GM19035 (cell line): ENCODE results near the gene BRD1.
"Not testable (repeated sequence)": the region's sequence is repeated elsewhere in the genome, so short reads cannot be mapped to it uniquely, and the experiment has no call there.

Source experiments
- ATAC-seq: cut with Tn5 transposase; IDR thresholded peaks from one replicate; pipeline ENCODE4 v1.9.1; 2021; ENCODE audit not compliant: unreplicated experiment

Gene BRD1

DNA sequence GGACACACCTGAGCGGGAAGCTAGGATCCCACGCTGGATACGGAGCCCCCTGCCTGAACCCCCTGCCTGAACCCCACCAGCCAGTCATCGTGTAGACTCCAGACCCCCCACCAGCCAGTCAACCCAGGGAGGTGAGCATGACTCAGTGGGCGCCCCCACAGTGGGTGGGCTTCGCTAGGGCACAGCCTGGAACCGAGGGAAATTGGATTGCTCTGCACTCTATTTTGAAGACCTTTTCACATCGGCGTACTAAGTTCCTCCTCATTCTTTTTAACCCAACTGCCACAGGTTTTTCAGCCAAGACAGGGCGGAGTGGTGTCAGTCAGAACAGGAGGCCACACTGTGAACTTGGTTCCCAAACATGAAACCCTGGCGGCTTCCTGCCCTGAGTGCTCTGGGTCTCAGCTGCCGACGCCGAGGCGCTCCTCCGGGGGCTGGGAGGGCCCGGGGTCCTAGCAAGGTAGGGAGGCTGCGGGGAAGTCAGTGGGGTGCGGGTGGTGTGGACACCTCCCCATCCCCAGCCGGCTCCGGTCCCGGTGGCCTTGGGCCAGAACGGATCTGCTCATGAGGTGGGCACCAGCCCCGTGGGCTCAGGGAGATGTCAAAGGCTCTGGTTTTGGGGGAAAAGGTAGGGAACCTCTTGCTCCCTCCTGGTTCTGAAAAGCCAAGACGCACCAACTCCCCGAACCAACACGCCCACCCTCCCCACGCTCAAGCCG is 57.0 kb downstream of the BRD1 start:
- ATAC-seq: no peak

DNA sequence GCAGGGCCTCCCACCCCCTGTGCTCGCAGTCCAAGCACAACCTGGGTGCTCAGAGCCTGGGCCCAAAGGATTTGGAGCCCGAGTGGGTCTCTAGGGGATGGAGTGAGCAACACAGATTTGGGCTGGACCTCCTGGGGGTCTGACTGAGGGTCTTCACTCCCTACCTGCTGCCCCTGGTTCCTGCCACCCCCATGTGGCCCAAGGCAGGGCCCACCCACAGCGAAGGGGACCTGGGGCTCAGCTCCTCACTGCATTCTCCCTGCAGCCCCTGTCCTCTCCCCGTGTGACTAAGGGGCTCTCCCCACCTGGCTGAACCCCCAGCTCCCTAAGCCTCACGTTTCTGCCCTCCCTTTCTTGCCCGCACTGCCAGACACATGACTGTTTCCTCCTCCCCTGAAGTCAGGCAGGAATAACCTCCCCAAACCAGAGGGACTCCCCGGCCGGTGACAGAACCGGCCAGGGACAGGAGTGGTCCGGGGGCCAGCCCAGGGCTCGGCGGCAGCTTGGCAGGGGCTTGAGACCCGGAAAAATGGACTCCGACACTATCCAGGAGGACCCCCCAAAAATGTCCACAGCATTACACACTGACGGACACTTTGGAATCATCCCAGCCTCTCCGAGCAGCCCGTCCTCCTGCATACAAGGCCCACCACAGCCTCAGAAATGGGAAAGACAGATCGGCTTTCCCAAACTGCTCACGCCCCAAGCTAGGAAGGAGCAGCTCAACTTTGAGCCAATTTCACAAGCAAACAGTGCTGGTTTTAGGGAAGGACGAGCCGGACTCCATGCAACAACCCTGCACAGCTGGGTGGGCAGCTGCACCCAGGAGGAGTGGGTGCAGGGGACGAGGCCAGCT is 57.8 kb downstream of the BRD1 start:
- ATAC-seq: no peak

DNA sequence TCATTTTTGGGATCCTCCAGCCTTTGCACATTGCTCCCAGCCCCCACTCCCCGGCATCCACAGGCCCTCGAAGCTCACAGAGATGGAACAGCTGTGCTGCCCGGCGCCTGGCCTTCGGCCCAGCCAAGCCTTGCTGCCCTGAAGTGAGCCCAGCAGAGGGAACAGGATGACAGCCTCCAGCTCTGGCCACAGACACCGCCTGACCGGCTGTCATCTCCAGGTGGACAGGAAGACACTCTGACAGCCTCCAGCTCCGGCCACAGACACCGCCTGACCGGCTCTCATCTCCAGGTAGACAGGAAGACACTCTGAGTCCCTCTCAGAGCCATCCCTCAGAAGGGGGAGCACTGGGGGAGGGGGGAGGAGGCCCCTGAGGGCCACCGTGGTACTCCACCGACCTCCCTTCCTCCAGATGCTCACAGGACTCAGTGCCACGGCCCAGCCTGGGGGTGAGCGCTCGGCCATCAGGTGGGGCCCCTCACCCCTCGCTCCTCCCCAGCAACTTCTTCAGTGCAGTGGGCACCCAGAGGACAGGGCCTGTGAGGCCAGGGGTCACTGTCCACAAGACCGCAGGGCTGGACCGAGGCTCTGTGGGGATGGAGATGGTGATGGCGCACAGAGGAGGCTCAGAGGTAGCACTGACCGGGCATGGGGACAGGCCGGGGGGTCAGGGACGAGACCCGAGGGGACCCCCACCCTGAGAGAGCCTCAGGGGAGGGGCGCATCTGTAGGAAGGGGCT is 58.6 kb downstream of the BRD1 start:
- no peak for ATAC-seq

DNA sequence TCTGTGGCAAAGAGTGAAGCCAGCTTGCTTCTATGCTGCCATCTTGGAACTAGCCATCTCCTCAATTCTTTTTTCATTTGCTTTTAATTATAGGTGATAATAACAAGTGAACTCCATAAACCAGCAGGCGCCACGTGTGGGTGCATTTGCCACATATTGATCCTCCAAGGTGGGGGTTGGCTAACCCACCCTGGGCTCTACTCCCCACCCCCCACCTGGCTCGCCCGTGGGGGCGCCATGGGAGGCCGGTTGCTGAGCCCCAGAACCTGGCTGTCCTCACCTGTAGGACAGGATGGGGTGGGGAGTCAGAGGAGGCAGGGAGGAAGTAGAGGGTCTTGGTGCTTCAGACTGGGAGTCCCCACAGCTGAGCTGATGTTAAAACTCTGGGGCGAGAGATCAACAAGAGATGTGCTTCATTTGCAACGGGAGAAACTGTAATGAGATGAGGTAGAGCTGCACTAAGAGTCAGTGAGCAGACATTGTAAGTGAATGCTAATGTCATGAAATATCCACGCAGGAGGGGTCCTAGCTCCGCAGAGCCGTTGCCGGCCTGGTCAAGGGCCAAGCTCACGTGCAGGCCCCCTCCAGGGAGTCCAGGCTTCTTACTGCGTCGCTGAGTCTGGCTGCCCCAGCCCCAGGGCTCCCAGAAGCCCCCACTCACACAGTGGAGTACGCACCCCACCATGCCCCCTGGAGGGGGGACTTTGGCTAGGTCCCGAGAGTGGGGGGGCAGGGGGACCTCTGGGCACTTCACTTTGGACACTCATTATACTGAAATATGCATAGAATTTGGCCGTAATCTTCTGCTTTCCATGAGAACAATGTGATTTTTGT is 59.4 kb downstream of the BRD1 start:
- ATAC-seq: no peak

DNA sequence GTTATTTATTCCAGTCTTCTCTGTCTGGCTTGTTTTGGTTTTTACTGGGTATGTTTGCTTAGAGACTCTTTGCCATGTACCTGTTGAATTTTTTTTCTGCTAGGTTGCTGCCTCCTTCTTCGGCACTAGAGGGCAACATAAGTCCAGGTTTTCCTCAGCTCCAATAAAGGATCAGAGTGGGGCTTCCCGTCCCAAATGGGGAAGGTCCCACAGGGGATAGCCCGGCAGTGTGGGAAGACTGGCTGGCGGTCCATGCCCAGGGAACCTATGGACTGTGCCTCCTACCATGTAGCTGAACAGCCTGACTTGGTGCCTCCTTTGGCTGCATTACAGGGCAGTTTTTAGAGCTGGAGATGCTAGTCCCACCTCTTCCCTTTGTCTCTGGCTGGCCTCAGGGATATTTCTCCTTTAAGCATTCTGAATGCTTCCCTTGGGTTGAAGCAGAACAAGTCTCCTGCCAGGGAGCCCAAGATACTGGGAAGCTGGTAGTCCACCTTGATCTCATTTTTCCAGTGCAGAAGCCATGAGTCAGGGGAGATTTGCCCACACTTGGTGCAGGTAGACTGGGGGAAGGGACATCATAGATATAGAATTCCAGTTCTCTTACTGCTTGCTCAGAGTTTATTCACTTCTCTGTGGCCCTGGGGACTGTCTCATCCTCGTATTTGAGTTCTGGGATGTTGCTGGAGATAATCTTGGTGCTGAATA is 60.2 kb downstream of the BRD1 start:
- ATAC-seq: no peak

DNA sequence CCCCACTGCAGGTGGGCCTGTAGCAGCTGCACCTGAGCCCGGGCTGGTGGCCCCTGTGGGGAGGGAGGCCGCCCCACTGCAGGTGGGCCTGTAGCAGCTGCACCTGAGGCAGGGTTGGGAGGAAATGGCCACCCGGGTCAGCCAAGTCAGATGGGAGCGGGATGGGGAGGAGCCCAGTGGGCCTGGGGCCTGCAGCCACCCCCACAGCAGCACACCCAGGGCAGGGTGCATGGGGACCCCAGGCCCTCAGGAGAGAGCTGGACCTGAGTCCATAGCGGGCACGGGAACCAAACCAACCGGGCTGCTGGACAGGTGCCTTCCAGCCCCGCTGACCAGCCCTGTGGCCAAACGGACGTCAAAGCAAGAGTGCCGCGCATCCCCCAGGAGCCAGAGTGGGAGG is 61.7 kb downstream of the BRD1 start:
- no peak for ATAC-seq

DNA sequence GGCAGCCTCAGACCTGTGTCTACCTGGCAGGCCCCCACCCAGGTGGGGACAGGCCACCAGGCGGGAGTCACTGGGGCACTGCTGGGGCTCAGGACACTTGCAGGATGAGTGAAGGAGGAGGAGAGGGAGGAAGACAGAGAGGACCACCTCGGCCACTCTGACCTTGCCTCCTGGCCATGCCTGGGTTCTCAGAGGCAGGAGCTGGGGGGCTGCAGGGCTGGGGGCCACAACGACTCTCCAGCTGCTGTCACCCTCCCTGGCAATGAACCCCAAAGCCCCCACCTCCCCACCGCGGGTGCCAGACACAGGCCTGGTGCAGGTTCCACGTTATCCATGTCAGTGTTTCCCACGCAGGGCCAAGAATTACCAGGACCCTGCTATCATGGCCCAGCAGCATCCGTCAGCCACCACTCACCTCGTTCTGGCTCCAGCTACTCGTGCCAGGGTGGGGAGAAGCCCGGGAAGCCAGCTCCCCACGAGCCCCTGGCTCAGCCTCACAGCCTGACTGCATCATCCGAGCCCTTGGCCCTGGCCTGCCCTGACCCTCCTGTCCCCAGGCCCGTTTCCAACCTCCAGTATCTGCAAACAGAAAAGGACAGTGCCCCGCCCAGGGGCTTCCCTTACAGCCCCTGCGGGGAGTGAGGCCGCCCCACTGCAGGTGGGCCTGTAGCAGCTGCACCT is 62.4 kb downstream of the BRD1 start:
- ATAC-seq: no peak

DNA sequence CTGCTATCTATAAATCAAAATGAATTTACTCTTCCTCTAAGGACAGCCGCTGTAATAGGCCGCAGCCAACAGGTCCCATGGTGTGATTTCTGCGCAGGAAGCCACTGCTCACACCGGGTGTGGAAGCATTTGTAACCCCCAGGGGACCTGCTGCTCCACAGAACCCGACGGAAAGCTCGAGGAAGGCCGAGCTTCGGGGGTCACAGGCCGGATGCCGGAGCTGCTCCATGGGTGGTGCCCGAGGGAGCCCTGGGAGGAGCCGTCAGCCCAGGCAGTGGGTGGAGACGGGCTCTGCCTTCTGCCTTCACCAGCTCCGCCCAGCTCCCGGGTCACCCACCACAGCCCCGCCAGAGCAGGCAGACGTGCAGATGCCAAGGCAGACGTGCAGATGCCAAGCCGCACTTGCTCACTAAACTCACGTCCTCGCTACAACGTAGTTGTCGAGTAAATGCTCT is 63.5 kb downstream of the BRD1 start:
- ATAC-seq: no peak

DNA sequence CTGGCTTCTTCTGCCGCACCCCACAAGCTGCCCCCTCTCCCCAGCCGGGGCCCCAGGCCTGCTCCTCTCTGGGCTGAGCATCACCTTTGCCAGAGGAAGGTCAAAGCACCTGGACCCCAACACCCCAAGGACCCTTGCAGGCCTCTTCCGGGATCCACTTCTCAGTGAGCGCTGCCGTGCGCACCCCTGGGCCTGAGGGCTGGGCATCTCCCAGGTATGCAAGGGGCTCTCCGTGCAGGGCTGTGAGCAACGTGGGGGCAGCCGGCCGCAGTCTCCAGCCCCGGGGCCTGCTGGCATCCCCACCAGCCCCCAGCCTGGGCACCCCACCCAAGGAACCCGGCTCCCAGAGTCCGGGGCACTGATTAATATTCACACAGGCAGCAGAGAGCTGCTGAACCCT is 64.0 kb downstream of the BRD1 start:
- no peak for ATAC-seq

DNA sequence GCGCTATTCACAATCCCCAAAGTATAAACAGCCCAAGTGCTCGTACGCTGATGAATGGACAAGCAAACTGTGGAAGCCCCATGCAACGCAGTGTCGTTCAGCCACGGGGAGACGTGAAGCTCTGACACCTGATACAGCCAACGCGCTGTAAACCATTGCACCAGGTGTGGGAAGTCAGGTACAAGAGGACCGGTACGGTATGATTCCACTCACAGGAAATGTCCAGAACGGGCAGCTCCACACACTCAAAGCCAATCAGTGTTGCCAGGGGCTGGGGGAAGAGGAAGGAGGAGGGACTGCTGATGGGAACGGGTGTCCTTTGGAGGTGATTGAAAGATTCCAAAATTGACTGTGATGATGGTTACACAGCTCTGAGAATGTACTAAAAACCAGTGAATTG is 64.5 kb downstream of the BRD1 start:
- no peak for ATAC-seq

DNA sequence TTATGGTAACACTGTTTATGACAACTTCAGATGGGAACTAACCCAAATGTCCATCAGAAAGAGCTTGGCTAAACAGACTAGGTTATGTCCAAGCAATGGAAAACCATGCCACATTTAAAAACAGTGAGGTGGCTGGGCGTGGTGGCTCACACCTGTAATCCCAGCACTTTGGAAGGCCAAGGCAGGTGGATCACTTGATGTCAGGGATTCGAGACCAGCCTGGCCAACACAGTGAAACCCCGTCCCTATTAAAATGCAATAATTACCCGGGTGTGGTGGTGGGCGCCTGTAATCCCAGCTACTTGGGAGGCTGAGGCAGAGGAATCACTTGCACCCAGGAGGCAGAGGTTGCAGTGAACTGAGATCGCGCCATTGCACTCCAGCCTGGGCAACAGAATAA is 65.1 kb downstream of the BRD1 start:
- not testable (repeated sequence) for ATAC-seq

DNA sequence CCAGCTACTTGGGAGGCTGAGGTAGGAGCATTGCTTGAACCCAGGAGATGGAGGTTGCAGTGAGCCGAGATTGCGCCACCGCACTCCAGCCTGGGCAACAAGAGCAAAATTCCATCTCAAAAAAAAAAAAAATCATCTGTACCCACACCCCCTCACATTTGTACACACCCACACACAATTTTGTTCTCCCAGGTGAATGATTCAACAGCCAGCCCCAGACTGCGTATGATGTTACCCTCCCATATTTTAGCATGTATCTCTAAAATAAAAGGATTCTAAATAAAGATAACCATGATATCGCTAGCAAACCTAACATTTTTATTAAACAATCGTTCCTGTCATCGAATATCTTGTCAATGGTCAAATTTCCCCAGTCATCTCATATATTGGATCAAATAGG is 65.8 kb downstream of the BRD1 start:
- ATAC-seq: no peak

DNA sequence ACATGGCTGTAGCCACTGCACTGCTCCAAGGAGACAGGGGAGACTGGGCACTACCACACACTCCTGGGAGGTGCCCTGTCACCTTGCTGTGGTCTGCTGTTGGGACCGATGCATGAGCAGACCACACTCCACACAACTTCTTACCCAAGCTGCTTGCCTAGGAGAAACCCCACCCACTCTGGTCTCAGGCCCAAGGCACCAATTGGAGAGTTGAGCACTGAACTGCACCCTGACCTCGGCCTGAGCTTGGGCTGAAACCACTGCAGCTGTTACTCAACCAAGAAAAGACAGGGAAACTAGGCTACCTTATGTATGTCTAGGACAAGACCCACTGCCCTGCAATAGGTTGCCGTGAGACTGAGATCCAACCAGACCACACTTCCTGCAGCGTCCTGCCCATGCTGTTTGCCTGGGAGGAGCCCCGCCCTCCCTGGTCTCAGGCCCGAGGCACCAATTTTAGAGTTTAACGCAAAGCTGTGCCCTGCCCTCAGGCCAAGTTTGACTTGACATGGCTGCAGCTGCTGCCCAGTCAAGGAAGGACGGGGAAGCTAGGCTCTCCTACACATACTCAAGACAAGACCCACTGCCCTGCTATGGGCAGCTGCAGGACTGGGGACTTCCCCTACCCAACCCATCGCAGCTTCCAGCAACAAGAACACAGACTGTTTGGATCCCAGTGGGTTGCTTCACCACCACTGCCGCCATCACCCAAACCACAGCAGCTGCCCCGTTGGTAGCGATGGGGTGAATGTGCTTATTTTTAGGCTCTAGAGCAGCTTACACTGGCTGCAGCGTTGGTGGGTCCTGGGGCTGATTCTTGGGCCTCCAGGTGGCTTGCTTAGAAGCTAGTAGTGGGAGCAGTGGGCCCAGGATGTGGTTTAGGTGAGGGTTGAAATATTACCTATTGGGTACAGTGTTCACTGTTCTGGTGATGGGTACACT is 66.8 kb downstream of the BRD1 start:
- ATAC-seq: no peak

DNA sequence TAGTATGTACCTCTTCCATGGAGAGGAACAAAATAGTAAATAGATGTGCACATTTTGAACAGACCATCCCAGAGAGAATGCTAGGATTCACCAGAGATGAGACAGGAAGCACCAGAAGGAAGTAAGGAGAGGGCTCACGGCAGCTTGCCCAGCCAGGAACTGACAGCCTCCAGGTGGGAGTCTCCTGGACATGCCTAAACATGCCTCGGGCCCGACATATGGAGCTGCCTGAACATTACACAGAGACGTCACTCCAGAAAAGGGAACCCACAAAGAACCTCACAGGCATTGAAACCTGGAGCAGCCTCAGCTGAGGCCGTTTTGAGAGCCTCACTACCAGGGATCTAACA is 67.4 kb downstream of the BRD1 start:
- no peak for ATAC-seq

DNA sequence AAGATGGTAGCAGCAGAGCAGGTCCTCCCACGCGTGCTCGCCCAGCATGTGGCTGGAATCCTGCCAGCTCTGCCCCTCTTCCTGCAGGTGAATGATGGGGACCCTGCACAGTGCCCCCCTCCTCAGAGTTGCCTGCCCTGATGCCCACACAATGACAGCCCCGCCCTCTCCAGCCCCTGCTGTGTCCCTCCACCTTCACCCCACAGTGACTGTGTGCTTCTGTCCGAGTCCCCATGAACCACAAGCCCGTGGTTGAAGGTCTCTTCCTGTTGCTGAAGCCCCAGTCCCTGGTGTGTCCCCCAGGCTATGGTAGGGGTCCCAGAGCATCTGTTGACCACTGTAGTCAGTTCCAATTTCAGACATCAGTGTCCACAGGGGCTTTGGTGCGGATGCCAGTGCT is 71.0 kb downstream of the BRD1 start:
- no peak for ATAC-seq

DNA sequence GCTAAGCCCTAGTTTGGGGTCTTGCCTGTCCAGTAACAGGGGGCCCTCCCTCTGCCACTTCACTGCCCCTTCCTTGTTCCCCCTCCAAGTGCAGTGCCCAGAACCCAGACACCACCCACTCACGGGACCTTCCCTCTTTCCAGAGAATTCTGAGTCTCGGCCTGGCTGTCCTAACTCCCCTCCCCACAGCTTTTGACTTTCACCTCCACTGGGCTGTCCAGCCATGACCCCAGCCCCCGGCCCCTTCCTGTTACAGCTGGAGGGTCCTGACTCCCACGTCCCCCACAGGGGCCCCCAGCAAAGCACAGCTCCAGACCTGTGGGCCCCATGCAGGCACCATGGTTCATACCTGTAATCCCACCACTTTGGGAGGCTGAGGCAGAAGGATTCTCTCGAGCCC is 71.5 kb downstream of the BRD1 start:
- no peak for ATAC-seq

DNA sequence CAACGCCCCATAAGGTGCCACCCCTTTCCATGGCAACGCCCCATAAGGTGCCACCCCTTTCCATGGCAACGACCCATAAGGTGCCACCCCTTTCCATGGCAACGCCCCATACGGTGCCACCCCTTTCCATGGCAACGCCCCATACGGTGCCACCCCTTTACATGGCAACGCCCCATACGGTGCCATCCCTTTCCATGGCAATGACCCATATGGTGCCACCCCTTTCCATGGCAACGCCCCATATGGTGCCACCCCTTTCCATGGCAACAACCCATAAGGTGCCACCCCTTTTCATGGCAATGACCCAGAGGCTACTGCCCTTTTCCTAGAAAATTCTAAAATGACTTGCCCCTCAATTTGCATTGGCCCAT is 72.1 kb downstream of the BRD1 start:
- ATAC-seq: no peak

DNA sequence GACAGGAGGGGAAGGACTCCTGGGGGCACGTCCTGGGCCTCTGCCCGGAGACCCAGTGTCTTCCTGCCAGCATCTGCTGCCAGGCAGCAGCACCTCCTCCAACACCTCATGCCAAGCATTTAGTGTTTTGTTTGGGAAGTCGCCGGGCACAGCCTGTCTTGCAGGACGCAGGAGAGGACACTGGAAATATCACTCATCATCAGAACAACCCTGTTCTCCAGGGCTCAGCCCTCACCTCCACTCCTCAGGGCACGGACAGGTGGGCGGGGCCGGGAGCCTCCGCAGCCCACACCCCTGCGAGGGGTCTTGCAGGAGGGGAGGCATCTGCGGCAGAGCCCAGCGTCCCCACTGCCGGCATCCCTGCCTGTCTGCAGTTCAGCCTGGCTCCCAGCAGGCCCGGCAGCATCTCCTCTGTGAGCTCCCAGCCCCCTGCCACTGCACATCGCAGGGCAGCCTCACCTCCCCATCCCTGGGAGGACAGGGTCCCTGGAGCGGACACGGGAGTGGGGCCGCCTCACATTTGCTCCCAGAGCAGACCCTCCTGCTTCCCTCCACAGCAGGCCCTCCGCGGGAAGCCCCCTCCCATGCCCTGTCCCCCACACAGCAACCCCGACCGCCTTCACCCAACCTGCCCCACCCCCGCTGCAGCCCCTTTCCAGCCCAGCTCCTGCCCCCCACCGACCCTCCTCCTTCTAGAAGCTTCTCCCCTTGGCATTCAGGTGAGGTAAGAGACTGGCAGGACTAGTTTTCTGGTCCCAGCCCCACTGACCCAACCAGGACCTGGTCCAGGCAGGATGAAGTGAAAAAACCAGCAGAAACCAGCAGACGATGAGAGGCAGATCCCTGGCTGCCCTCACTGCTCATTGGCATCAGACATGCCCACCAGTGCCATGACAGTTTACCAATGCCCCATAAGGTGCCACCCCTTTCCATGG is 72.7 kb downstream of the BRD1 start:
- no peak for ATAC-seq
